Hepatocyte (in vitro differentiated cells): Measurements from ENCODE around the gene DPT. TPM values are rescaled to one million over a fixed set of nuclear protein-coding genes. Genes with fewer than 3 reads are reported as not detected.

ENCODE experiments used
- DNase-seq: peaks from one replicate; pipeline ENCODE4 v3.0.0-alpha.2; 2016; ENCODE audit warnings: low spot score
- H2AFZ ChIP-seq: fragments of 200-600 bp; sonication (generic); 2 replicates; pipeline ENCODE4 v1.6.0; 2016; ENCODE audit warnings: antibody characterized with exemption, mild to moderate bottlenecking
- H3K27ac ChIP-seq: fragments of 200-600 bp; sonication (generic); 2 replicates; pipeline ENCODE4 v1.5.1; 2016; ENCODE audit warnings: mild to moderate bottlenecking
- H3K27me3 ChIP-seq: fragments of 200-600 bp; sonication (generic); 2 replicates; pipeline ENCODE4 v1.6.1; 2016
- H3K36me3 ChIP-seq: fragments of 200-600 bp; sonication (generic); replicated peaks from 2 replicates; pipeline ENCODE4 v1.5.1; 2016; ENCODE audit warnings: low read depth; ENCODE audit not compliant: insufficient read depth
- H3K4me1 ChIP-seq: fragments of 200-600 bp; sonication (generic); 2 replicates; pipeline ENCODE4 v1.5.1; 2016; ENCODE audit warnings: mild to moderate bottlenecking, moderate library complexity; ENCODE audit not compliant: insufficient read depth
- H3K4me2 ChIP-seq: fragments of 200-600 bp; sonication (generic); 2 replicates; pipeline ENCODE4 v1.6.0; 2016
- H3K4me3 ChIP-seq: fragments of 200-600 bp; sonication (generic); 2 replicates; pipeline ENCODE4 v1.5.1; 2016; ENCODE audit warnings: mild to moderate bottlenecking
- H3K79me2 ChIP-seq: fragments of 200-600 bp; sonication (generic); 2 replicates; pipeline ENCODE4 v1.6.0; 2017; ENCODE audit warnings: mild to moderate bottlenecking
- H3K9me2 ChIP-seq: fragments of 200-600 bp; sonication (generic); replicated peaks from 2 replicates; pipeline ENCODE4 v1.6.0; 2017; ENCODE audit warnings: mild to moderate bottlenecking; ENCODE audit not compliant: insufficient read depth
- H3K9me3 ChIP-seq: fragments of 200-600 bp; sonication (generic); 2 replicates; pipeline ENCODE4 v1.5.1; 2016; ENCODE audit warnings: low read depth, mild to moderate bottlenecking
- H4K20me1 ChIP-seq: fragments of 200-600 bp; sonication (generic); 2 replicates; pipeline ENCODE4 v1.6.0; 2016; ENCODE audit warnings: mild to moderate bottlenecking; ENCODE audit not compliant: insufficient read depth, poor library complexity, severe bottlenecking
- CTCF ChIP-seq: fragments of 200-600 bp; sonication (generic); IDR thresholded peaks from 2 replicates; pipeline ENCODE4 v1.5.1; 2016; ENCODE audit warnings: antibody characterized with exemption, mild to moderate bottlenecking; ENCODE audit not compliant: poor library complexity
- EZH2 ChIP-seq: fragments of 200-600 bp; sonication (generic); IDR thresholded peaks from 2 replicates; pipeline ENCODE4 v1.6.1; 2016; ENCODE audit warnings: antibody characterized with exemption, mild to moderate bottlenecking, borderline replicate concordance
- EZH2phosphoT487 ChIP-seq: fragments of 200-600 bp; sonication (generic); IDR thresholded peaks from one replicate; pipeline ENCODE4 v1.6.1; 2018; ENCODE audit warnings: antibody characterized with exemption, mild to moderate bottlenecking, low read depth, moderate library complexity; ENCODE audit not compliant: unreplicated experiment, severe bottlenecking
- WGBS: methylation state at CpG from one replicate; pipeline ENCODE4 v1.1.6; 2016; ENCODE audit warnings: low lambda C conversion rate; ENCODE audit errors: missing lambda C conversion rate; 5-methylcytosine and 5-hydroxymethylcytosine counted together
- polyA plus RNA-seq: library from polyadenylated mRNA; unstranded; fragments of >200 nt; fragmentation: Nextera tagmentation; extraction: Ambion mirVana; gene quantifications from 2 replicates; pipeline ENCODE4 v1.2.1, GENCODE V29; 2016
- total RNA-seq: library from RNA; depleted of rRNA; stranded (reverse); fragments of >200 nt; gene quantifications from 2 replicates; pipeline ENCODE4 v1.2.3, GENCODE V29; 2014

DPT gene
- total and polyA plus RNA-seq, 2 experiments from 2014 or later: 8.2 to 12.5 TPM

- Histone ChIP-seq H2AFZ (no peak overlapping the region), H3K9me2 (no peaks in the 10 kb centered on the region), H3K36me3 (no peaks in the 10 kb centered on the region), H3K79me2 (no peaks in the 10 kb centered on the region), H3K27me3 (no peaks in the 10 kb centered on the region), H3K9me3 (no peaks in the 10 kb centered on the region), H3K4me1 (peaks cover 33% of the 10 kb centered on the region), H3K4me2 (no peak overlapping the region), H3K27ac (peak overlapping the region; percentile 88), H4K20me1 (no peaks in the 10 kb centered on the region), H3K4me3 (no peak overlapping the region)
- no peak for TF ChIP-seq EZH2phosphoT487
- no peak for TF ChIP-seq EZH2
- TF ChIP-seq CTCF: no peak
- 80% methylated on average over 2 of the region's 2 CpGs for WGBS
- DNase-seq: peak; percentile 39
Observed at GRCh38 chr1:168686666-168687065, 42.3 kb downstream of the DPT start.

DNA sequence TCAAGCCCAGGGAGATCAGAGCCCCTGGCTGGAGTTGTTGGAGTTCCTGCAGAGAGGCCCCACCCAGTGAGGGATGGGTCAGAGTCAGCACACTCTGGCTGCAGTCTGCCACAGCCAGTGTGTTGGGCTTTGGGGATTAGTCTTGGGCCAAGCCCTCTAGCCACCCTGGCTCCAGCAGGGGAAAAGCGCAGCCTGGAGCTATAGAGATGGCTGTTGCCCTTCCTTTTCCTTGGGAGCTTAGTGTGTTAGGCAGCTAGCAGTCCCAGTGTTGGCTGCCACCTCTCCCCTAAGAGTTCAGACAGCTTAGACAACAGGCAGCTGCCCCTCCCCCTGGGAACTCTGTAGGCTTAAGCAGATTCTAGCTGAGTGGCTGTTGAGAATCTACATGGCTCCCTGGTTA, 45.1 kb downstream of the DPT start:
- Histone ChIP-seq H3K4me1 (peaks cover 14% of the 10 kb centered on the region), H3K27ac (no peak overlapping the region), H3K4me3 (no peak overlapping the region), H4K20me1 (no peaks in the 10 kb centered on the region), H3K27me3 (no peaks in the 10 kb centered on the region), H3K4me2 (no peak overlapping the region), H3K36me3 (no peaks in the 10 kb centered on the region), H3K9me3 (no peaks in the 10 kb centered on the region), H3K79me2 (no peaks in the 10 kb centered on the region), H3K9me2 (no peaks in the 10 kb centered on the region), H2AFZ (no peak overlapping the region)
- TF ChIP-seq EZH2 (no peak), CTCF (no peak), EZH2phosphoT487 (no peak)
- 91% methylated on average over 1 of the region's 1 CpG for WGBS
- no peak for DNase-seq

GRCh38 chr1:168676861-168677260, 52.1 kb downstream of the DPT start:
- Histone ChIP-seq H3K4me2 (no peak overlapping the region), H4K20me1 (no peaks in the 10 kb centered on the region), H3K4me3 (no peak overlapping the region), H2AFZ (no peak overlapping the region), H3K27me3 (no peaks in the 10 kb centered on the region), H3K36me3 (no peaks in the 10 kb centered on the region), H3K9me2 (no peaks in the 10 kb centered on the region), H3K9me3 (no peaks in the 10 kb centered on the region), H3K79me2 (no peaks in the 10 kb centered on the region), H3K4me1 (no peaks in the 10 kb centered on the region), H3K27ac (no peak overlapping the region)
- DNase-seq: no peak
- TF ChIP-seq EZH2phosphoT487 (no peak), EZH2 (no peak), CTCF (no peak)
- 100% methylated on average over 1 of the region's 1 CpG for WGBS
